SK-MEL-5 (cell line): ENCODE data around the gene DAPK2. TPM values are rescaled to one million over a fixed set of nuclear protein-coding genes. Genes with fewer than 3 reads are reported as not detected.

Experiments
- DNase-seq: peaks from one replicate; pipeline ENCODE4 v3.0.0-alpha.2; 2016; ENCODE audit warnings: low read depth, low spot score
- in situ Hi-C: cut with HindIII; loops from 2 replicates; pipeline ENCODE4 v1.10.0; 2016; ENCODE audit warnings: low sequenced_read_pairs, high pct_unique_total_duplicates, low pct_unique_long_range_greater_than_20kb
- total RNA-seq: library from RNA; depleted of rRNA; stranded (reverse); fragments of >200 nt; shearing (Covaris generic); gene quantifications from 2 replicates; pipeline ENCODE4 v1.2.3, GENCODE V29; 2014

Gene DAPK2
- total RNA-seq, 1 experiment from 2014 or later = 0.69 TPM

GRCh38 chr15:63917588-63918316, 128.5 kb downstream of the DAPK2 start:
- no peak for DNase-seq
- in situ Hi-C loops = no loop called here

DNA sequence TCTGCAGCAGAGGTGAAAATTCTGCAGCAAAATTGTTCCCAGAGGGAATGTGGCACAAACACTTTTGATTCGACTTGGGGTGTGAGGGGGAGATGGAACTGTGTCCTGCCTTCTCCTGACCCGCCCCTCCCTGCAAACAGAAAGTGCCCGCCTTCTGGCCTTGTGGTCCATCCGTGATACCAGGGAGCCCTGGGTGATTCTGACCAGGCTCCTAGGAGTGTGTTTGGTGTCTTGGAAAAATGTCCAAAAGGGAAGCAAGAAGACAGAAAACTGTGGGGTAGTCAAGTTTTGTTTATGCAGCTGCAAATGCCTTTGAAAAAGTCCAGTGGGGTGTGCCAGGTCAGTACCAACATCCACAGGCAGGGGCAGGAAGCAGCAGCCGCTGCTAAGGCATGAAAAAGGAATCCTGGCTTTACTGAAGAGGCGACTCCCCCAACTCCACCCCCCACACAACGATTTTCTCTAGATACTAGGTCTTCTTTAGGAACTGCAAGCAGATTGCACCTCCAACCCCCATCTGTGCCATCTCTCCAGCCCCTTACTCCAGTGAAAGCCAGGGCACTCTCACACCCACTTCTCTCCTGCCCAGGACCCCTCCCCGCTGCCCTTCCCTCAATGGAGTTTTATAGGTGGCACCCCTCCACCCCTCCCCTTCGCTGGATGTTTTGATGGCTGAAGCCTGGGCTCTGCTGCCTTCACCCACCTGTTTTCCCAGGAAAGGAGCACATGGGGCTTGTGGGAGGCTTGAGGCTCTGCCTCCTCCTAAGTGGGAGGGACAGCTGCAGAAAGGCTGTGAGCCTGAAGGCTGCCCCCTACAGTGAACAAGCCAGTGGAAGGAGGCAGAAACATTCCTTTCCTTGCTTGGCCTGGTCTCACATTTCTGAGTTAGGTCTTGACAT, 130.2 kb downstream of the DAPK2 start:
- DNase-seq = peak; percentile 30
- in situ Hi-C loops = no loop called here

DNA sequence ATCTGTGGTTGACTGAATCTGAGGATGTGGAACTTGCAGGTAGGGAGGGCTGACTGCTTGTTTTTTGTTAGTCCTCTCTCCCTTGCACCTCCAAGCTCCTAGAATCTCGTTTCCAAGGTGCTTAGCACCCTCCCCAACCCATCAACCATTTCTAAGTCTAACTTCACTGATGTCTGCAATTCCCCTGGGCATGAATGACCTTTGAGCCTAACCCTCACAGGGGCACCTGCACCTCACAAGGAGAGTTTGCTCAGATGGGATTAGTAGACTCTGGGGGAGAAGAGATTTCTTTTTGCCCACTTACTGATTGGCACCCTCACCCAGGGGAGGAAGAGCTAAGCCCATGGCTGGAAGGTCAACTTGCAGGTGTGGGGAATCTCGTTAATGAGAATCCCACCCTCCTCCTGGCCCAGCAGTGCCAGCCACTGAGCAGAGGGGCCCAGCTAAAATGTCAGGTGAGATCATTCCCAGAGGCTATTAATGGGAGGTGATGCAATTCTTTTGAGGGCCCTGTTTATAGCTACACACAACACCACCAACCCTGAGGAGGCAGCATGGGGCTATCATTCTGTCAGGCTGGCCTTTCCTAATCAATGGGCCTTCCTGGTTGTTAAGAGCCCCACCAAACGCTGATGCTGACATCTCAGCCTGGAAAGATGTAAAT, 130.9 kb downstream of the DAPK2 start:
- DNase-seq = no peak
- in situ Hi-C loops = no loop called here

DNA sequence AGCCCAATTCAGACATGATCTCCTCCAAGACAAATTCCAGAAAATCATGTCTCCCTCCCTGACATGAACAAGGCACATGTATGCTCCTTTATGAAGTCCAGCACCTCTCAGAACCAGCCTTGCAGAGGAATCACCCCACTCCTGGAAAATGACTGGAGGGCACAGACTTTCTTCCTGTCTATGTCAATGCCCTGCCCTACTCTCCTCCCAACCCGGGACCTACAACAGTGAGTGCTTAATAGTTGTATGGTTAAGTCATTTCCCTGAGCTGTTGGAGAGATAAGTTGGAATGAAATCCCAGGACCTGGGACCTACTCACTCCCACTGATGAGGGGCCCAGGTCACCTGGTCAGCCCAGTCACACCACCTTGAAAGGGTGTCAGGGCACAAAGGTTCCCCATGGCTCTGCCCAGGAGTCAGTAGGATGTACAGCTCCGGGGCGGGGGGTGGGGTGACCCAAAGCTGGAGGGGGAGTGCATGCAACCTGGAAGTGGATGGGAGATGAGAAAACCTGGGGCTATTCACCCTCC, 132.4 kb downstream of the DAPK2 start:
- no peak for DNase-seq
- in situ Hi-C loops = no loop called here

DNA sequence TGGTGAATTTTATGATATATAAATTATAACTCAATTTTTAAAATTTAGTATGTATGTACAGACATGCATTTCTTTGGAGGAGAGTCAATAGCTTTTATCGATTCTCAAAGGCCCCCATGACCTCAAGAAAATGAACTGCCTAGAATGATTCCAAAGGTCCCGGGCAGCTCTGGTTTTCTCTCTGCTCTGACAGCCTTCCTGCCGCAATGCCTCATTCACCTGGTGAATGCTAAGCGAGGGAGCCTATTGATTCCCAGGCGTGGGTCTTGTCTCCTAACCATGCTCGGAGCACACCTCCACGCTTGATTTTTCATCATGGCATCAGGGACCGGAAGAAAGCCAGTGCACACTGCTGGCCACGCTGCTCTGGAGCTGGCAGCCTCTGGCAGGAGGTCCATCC, 132.9 kb downstream of the DAPK2 start:
- DNase-seq = no peak

GRCh38 chr15:63912061-63912615, 134.1 kb downstream of the DAPK2 start:
- in situ Hi-C loops = no loop called here
- DNase-seq = no peak

More for the DNA sequence above, 132.9 kb downstream of the DAPK2 start:
- in situ Hi-C loops = no loop called here

- no peak for DNase-seq
- in situ Hi-C loops = no loop called here
These were observed 135.1 kb downstream of the DAPK2 start for GRCh38 chr15:63911160-63911559.

GRCh38 chr15:63909819-63910437, 136.4 kb downstream of the DAPK2 start:
- in situ Hi-C loops = no loop called here
- DNase-seq = no peak

GRCh38 chr15:63908991-63909390, 137.3 kb downstream of the DAPK2 start:
- in situ Hi-C loops = no loop called here
- no peak for DNase-seq

- in situ Hi-C loops = no loop called here
These were observed 138.0 kb downstream of the DAPK2 start for GRCh38 chr15:63908281-63908680.

DNA sequence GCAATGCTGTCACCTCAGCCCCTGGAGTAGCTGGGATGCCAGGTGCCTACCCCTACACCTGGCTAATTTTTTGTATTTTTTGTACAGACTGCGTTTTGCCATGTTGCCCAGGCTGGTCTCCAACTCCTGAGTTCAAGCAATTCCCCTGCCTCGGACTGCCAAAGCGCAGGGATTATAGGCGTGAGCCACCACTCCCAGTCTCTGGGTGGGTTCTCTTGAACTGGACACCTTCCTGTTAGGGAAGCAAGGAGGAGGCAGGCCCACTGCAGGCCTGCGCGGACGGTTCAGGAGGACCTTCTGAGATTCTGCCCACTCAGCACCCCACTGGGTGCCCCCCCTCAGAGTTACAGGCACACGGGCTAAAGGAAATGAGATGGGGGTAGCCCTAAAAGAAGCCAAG, 138.8 kb downstream of the DAPK2 start:
- no peak for DNase-seq
- in situ Hi-C loops = no loop called here

More at GRCh38 chr15:63908281-63908680, 138.0 kb downstream of the DAPK2 start:
- no peak for DNase-seq

DNA sequence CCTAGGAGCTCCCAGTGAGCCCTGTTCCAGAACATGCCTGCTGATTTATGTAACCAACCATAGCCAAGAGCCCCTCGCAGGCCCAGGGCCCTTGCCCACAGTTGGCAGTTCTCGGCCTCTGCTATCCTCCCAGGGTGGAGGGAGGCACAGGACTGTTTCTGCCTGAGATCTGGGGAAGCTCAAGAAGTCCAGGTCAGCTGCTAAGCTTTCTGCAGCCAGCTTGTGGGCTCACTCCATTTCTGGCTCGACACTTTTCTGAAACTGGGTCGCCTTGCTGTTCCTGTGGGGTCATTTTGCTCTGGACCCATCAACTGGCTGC, 140.1 kb downstream of the DAPK2 start:
- DNase-seq = no peak
- in situ Hi-C loops = no loop called here

DNA sequence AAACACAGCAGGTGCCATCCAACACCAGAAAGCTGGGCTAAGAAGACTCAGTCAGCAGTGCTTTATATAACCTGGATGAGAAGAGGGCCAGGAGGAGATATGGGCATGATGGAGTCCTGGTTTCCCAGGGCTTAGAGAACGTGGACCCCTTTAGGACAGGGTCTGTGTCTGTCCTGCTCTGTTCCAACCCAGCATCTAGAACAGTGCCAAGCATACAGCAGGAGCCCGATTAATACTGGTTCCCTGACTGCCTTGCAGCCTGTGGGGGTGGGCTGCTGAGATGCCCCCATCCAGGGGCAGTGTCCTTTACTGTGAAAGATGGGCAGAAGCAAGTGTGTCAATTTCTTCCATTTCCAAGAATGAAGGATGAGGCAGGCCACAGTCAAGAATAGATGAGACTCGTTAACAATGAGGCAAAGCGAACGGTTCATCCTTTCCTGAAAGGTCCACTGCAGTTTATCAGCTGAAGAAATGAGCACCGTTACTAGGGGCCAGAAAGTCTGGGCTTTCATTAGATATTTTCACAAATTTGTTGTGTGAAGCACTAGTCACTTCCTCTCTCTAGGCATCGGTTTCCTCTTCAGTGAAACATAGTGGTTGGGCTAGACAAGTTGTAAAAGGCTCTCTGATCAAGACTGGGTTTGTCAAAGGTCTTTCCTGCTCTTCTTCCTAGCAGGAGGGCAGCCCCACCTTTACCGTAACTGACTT, 140.6 kb downstream of the DAPK2 start:
- no peak for DNase-seq
- in situ Hi-C loops = no loop called here

DNA sequence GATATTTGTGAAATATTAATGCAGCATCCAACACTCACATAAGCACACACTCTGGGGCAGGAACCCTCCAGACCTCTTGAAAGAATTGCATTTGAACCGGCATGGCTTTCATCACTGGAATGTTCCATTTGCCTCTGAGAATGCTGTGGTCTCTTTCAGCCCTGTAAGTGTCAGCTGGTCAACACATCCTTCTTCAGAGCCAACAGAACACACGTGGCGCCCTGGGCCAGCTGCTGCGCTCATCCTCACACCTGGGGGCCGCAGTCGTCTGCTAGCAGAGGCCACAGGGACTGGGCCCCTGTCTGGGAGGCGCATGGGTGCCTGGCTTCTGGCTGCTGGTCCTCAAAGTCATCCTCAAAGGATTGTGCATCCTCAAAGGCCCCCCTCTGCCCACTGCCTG, 141.2 kb downstream of the DAPK2 start:
- no peak for DNase-seq
- in situ Hi-C loops = no loop called here

- DNase-seq = no peak
- in situ Hi-C loops = no loop called here
These were observed 142.2 kb downstream of the DAPK2 start for GRCh38 chr15:63904042-63904441.

DNA sequence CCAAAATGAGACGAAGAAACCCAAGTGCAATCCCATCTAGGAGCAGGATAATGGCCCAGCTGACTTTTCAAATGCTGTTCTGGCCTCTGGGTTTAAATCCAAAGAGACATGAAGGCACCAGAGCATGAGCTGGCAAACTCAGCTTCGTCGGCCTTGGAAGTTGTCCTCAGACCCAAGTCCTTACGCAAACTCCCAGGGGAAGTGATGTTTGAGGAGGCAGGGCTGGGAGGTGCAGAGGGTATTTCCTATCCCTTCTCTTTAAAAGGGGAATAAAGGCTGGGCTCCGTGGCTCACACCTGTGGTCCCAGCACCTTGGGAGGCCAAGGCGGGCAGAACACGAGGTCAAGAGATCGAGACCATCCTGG, 143.6 kb downstream of the DAPK2 start:
- no peak for DNase-seq
- in situ Hi-C loops = no loop called here
